RPMI8226 (cell line): ENCODE data around the gene TMEM218.

ENCODE experiments used
- DNase-seq: peaks from one replicate; pipeline ENCODE4 v3.0.0-alpha.2; 2015

TMEM218 gene

GRCh38 chr11:125049164-125049792 is 62.1 kb downstream of the TMEM218 start:
- DNase-seq, result no peak
